ENCODE results near the gene ZBED1. TPM values are rescaled to one million over a fixed set of nuclear protein-coding genes. Genes with fewer than 3 reads are reported as not detected.

Gene ZBED1
- total RNA-seq, 4 donors from 2014 or later, result 37.2 to 41.1 (median 39.4) TPM

GRCh38 chrX:2446815-2447214 lies 54.0 kb downstream of the ZBED1 start:
- H3K4me3 ChIP-seq, result no peak overlapping the region
- TF ChIP-seq, protein P1, sequence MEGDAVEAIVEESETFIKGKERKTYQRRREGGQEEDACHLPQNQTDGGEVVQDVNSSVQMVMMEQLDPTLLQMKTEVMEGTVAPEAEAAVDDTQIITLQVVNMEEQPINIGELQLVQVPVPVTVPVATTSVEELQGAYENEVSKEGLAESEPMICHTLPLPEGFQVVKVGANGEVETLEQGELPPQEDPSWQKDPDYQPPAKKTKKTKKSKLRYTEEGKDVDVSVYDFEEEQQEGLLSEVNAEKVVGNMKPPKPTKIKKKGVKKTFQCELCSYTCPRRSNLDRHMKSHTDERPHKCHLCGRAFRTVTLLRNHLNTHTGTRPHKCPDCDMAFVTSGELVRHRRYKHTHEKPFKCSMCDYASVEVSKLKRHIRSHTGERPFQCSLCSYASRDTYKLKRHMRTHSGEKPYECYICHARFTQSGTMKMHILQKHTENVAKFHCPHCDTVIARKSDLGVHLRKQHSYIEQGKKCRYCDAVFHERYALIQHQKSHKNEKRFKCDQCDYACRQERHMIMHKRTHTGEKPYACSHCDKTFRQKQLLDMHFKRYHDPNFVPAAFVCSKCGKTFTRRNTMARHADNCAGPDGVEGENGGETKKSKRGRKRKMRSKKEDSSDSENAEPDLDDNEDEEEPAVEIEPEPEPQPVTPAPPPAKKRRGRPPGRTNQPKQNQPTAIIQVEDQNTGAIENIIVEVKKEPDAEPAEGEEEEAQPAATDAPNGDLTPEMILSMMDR (IDR thresholded peaks at IDR 0.05), result no peak
- TF ChIP-seq POLR2AphosphoS5 (IDR thresholded peaks at IDR 0.05) (no peak), EP300 (IDR thresholded peaks at IDR 0.05) (no peak), POLR2A (IDR thresholded peaks at IDR 0.05) (no peak)
- H3K4me1 ChIP-seq, result peaks cover 0 to 18% (median 0%) of the 10 kb centered on the region in 3 donors
- 94 to 100% methylated on average over 1 to 11 of the region's 14 CpGs for WGBS, 2 donors (ENCODE audit: low coverage in 1 of 2)
- H3K36me3 ChIP-seq, result peaks cover 0 to 4% of the 10 kb centered on the region in 2 donors
- no peak overlapping the region for H3K27ac ChIP-seq
- H3K27me3 ChIP-seq, result no peaks in the 10 kb centered on the region
- no peak for ATAC-seq
- no peaks in the 10 kb centered on the region for H3K9me3 ChIP-seq

GRCh38 chrX:2445662-2446623 lies 54.8 kb downstream of the ZBED1 start:
- ATAC-seq, result no peak
- Histone ChIP-seq H3K4me3 (no peak overlapping the region), H3K9me3 (no peaks in the 10 kb centered on the region), H3K27me3 (no peaks in the 10 kb centered on the region), H3K36me3 (peaks cover 0 to 8% of the 10 kb centered on the region in 2 donors), H3K4me1 (peaks cover 0 to 9% (median 0%) of the 10 kb centered on the region in 3 donors), H3K27ac (no peak overlapping the region)
- TF ChIP-seq, protein P1 (IDR thresholded peaks at IDR 0.05), result no peak
- no peak for TF ChIP-seq POLR2AphosphoS5 (IDR thresholded peaks at IDR 0.05)
- no peak for TF ChIP-seq POLR2A (IDR thresholded peaks at IDR 0.05)
- no peak for TF ChIP-seq EP300 (IDR thresholded peaks at IDR 0.05)
- WGBS, 2 donors (ENCODE audit: low coverage in 1 of 2), result 90 to 91% methylated on average over 5 to 26 of the region's 31 CpGs

DNA sequence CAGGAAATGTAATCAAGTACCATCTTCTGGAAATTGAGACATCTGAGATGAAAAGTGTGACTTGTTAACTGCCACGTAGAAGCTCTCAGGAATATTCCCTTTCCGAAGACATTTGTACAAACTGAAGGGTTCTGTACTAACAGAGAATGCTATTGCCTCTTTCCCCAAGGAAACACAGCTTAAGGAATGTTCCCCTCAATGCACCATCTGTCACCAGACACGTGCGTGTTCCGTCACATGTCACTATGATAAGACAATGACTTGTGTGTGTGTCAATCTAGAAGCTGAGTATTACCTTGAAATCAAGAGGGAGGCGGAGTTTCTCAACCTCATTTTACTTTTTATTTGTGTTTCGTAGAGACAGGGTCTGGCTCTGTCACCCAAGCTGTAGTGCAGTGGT lies 58.1 kb downstream of the ZBED1 start:
- peaks cover 0 to 26% of the 10 kb centered on the region in 2 donors for H3K36me3 ChIP-seq
- TF ChIP-seq EP300 (IDR thresholded peaks at IDR 0.05), result no peak
- TF ChIP-seq POLR2A (IDR thresholded peaks at IDR 0.05), result no peak
- TF ChIP-seq, protein P1 (IDR thresholded peaks at IDR 0.05), result no peak
- TF ChIP-seq POLR2AphosphoS5 (IDR thresholded peaks at IDR 0.05), result no peak
- H3K4me3 ChIP-seq, result no peak overlapping the region
- no peak for ATAC-seq
- no peaks in the 10 kb centered on the region for H3K27me3 ChIP-seq
- H3K27ac ChIP-seq, result no peak overlapping the region
- no peaks in the 10 kb centered on the region for H3K4me1 ChIP-seq
- no peaks in the 10 kb centered on the region for H3K9me3 ChIP-seq
- 72 to 85% methylated on average over 4 to 7 of the region's 7 CpGs for WGBS, 2 donors (ENCODE audit: low coverage in 1 of 2)

- ATAC-seq, result no peak
- no peaks in the 10 kb centered on the region for H3K9me3 ChIP-seq
- H3K27me3 ChIP-seq, result no peaks in the 10 kb centered on the region
- WGBS, 2 donors (ENCODE audit: low coverage in 1 of 2), result 89 to 100% methylated on average over 4 to 5 of the region's 5 CpGs
- no peak overlapping the region for H3K27ac ChIP-seq
- H3K36me3 ChIP-seq, result peaks cover 0 to 22% of the 10 kb centered on the region in 2 donors
- no peaks in the 10 kb centered on the region for H3K4me1 ChIP-seq
- H3K4me3 ChIP-seq, result no peak overlapping the region
- TF ChIP-seq, protein P1 (IDR thresholded peaks at IDR 0.05), result no peak
- TF ChIP-seq EP300 (IDR thresholded peaks at IDR 0.05) (no peak), POLR2A (IDR thresholded peaks at IDR 0.05) (no peak), POLR2AphosphoS5 (IDR thresholded peaks at IDR 0.05) (no peak)
Observed at GRCh38 chrX:2441466-2441865, 59.3 kb downstream of the ZBED1 start.

All from gastroesophageal sphincter (tissue), 4 donors.